ENCODE results near the gene DHCR24.
"Not testable (repeated sequence)": the region's sequence is repeated elsewhere in the genome, so short reads cannot be mapped to it uniquely, and the experiment has no call there.

DHCR24 gene

GRCh38 chr1:54886724-54887664 is at the start of gene DHCR24:
DHCR24 (minus strand) TSS chr1:54887195; CDS start chr1:54887119, 76 bp downstream.
- DNase-seq (ENCODE audit: low read depth), result peak; percentile 32

- DNase-seq (ENCODE audit: low read depth), result no peak
Measured at GRCh38 chr1:54936791-54937190, 49.8 kb upstream of the DHCR24 start.

- peak; percentile 83 for DNase-seq (ENCODE audit: low read depth)
Measured at GRCh38 chr1:54934869-54935268, 47.9 kb upstream of the DHCR24 start.

GRCh38 chr1:54934081-54934480 is 47.1 kb upstream of the DHCR24 start:
- DNase-seq (ENCODE audit: low read depth), result not testable (repeated sequence)

- DNase-seq (ENCODE audit: low read depth), result no peak
Measured at GRCh38 chr1:54931275-54931840, 44.4 kb upstream of the DHCR24 start.

GRCh38 chr1:54929700-54930099 is 42.7 kb upstream of the DHCR24 start:
- no peak for DNase-seq (ENCODE audit: low read depth)

GRCh38 chr1:54928327-54928726 is 41.3 kb upstream of the DHCR24 start:
- no peak for DNase-seq (ENCODE audit: low read depth)

- no peak for DNase-seq (ENCODE audit: low read depth)
Measured at GRCh38 chr1:54927472-54928240, 40.7 kb upstream of the DHCR24 start.

GRCh38 chr1:54926970-54927369 is 40.0 kb upstream of the DHCR24 start:
- no peak for DNase-seq (ENCODE audit: low read depth)

- no peak for DNase-seq (ENCODE audit: low read depth)
Measured at GRCh38 chr1:54922921-54923421, 36.0 kb upstream of the DHCR24 start.

- DNase-seq (ENCODE audit: low read depth), result no peak
Measured at GRCh38 chr1:54922040-54922761, 35.2 kb upstream of the DHCR24 start.

- no peak for DNase-seq (ENCODE audit: low read depth)
Measured at GRCh38 chr1:54919367-54920359, 32.7 kb upstream of the DHCR24 start.

GRCh38 chr1:54911076-54911475 is 24.1 kb upstream of the DHCR24 start:
- DNase-seq (ENCODE audit: low read depth), result not testable (repeated sequence)

- DNase-seq (ENCODE audit: low read depth), result no peak
Measured at GRCh38 chr1:54906586-54906985, 19.6 kb upstream of the DHCR24 start.

- peak; percentile 88 for DNase-seq (ENCODE audit: low read depth)
Measured at GRCh38 chr1:54904476-54905048, 17.6 kb upstream of the DHCR24 start.

- no peak for DNase-seq (ENCODE audit: low read depth)
Measured at GRCh38 chr1:54894271-54894670, 7.3 kb upstream of the DHCR24 start.

GRCh38 chr1:54892586-54892985 is 5.6 kb upstream of the DHCR24 start:
- no peak for DNase-seq (ENCODE audit: low read depth)

GRCh38 chr1:54889132-54889725 is 2.2 kb upstream of the DHCR24 start:
- DNase-seq (ENCODE audit: low read depth), result no peak

GRCh38 chr1:54888080-54888733 is 1.2 kb upstream of the DHCR24 start:
- DNase-seq (ENCODE audit: low read depth), result no peak
